Fibroblast of the conjunctiva (primary cell): ENCODE results near the gene LAP3.
A peak's percentile ranks its signal among the peaks of the same experiment; 100 is the strongest.
"Not testable (repeated sequence)": the region's sequence is repeated elsewhere in the genome, so short reads cannot be mapped to it uniquely, and the experiment has no call there.

Experiments
- DNase-seq: peaks from one replicate; pipeline ENCODE4 v3.0.0-alpha.2; 2010; ENCODE audit warnings: low read depth

Gene LAP3

DNA sequence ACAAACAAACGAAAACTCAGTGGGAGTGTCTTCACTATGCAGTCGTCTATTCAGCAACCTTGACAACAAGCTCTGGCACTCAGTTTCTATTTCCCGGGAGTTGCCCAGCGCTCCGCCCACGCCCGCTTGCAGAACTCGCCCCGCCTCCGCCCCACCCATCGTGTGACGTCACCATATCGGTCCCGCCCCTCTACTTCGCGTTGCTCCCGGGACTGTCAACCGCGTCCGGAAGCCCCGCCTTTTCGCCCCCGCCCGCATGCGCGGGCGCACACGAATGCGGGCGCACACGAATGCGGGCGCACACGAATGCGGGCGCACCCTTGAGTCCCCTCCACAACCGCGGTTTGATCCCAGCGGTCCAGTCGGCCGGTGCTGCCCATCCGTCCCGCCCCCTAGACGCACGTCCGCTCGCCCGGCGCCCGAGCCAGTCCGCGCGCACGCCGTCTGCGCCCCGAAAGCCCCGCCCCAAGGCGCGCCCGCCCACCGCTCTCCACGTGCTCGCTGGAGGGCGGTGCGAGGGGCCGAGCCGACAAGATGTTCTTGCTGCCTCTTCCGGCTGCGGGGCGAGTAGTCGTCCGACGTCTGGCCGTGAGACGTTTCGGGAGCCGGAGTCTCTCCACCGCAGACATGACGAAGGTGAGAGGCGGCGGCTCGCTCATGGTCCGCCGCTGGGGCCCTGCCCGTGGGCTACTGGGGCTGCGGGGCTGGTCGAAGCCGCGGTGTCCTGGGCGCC is at the start of gene LAP3:
Gene LAP3, plus strand, starts transcription at position 267 of the 733 bp plus-strand sequence. Its CDS starts 268 bp downstream, at position 535.
- DNase-seq: peak; percentile 94

DNA sequence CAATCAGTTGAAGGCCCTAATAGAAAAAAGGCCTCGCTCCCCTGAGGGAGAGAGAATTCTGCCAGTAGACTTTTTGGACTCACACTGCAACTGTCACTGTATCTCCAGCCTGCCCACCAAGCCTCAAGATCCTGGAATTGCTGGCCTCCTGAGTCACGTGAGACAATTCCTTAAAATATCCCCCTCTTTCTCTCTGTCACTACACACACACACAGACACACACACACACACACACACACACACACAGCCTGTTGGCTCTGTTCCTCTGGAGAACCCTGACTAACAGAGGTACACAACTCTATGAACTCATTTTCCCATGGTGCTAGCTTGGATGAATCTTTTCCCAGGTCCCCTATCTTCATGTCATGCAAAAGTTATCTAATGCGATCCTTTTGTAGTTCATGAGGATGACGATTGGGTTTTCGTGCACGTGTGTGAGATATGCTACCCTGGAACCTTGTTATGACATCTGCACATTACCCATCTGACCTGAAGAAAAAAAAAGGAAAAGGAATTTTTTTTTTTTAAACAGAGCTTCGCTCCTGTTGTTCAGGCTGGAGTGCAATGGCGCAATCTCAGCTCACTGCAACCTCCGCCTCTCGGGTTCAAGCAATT is 48.3 kb upstream of the LAP3 start:
- DNase-seq: no peak

GRCh38 chr4:17531538-17532285 is 45.3 kb upstream of the LAP3 start:
- no peak for DNase-seq

GRCh38 chr4:17534705-17535104 is 42.3 kb upstream of the LAP3 start:
- no peak for DNase-seq

GRCh38 chr4:17535242-17535641 is 41.8 kb upstream of the LAP3 start:
- no peak for DNase-seq

- DNase-seq: no peak
These were observed 41.1 kb upstream of the LAP3 start for GRCh38 chr4:17535906-17536305.

- not testable (repeated sequence) for DNase-seq
These were observed 39.9 kb upstream of the LAP3 start for GRCh38 chr4:17537060-17537459.

DNA sequence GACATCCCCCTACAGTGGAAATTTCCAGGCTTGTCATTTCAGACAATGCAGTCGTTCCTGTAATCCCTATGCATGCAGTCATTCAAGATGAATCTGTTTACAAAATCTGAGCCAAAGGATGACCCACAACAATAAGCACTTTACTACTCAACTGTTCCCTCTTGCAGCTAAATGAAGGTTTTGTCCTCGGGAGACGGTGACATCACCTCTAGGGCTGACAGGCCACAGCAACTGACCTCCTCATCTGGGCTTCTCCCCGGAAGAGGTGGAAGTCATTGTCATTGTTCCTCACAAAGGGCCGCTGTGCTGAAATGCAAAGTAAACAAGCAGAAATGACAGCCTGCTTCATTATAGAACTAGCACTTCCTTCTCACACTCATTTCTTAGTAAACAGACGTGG is 32.8 kb upstream of the LAP3 start:
- DNase-seq: no peak

GRCh38 chr4:17544831-17545234 is 32.2 kb upstream of the LAP3 start:
- DNase-seq: no peak

GRCh38 chr4:17545374-17546140 is 31.4 kb upstream of the LAP3 start:
- DNase-seq: no peak

GRCh38 chr4:17546222-17546621 is 30.8 kb upstream of the LAP3 start:
- DNase-seq: no peak

- DNase-seq: no peak
These were observed 30.3 kb upstream of the LAP3 start for GRCh38 chr4:17546678-17547077.

DNA sequence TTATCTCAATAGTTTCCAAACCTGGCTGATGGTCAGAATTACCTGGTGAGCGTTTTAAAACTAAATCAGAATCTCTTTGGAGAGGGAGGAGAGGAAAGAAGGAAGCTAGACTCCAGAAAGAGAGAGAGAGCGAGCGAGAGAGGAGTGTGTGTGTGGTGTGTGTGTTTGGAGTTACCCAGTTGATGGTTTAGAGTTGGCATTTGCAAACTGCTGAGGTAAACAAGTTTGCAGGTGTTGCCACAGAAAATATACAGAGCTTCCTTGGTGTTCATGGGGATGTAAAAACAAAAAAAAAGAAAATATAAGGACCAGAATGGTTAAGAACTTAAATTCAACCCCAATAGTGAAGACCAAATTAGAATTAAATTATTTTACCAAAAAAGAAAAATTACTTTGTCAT is 26.4 kb upstream of the LAP3 start:
- no peak for DNase-seq

- no peak for DNase-seq
These were observed 24.6 kb upstream of the LAP3 start for GRCh38 chr4:17552427-17552826.

DNA sequence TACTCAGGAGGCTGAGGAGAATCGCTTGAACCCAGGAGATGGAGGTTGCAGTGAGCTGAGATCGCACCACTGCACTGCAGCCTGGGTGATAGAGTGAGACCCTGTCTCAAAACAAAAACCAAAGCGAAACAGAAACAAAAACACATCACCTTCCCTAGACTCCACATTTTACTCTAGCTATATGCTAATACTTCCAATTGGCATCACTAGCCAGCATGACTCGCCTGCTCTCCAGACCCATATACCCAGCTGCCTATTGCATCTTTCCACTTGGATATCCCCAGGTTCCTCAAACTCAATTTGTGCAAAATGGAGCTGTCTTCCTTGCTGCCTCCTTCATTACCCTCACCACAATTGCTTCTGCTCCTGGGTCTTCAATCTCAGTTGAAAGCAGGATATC is 22.4 kb upstream of the LAP3 start:
- no peak for DNase-seq

- no peak for DNase-seq
These were observed 20.5 kb upstream of the LAP3 start for GRCh38 chr4:17556498-17556897.

DNA sequence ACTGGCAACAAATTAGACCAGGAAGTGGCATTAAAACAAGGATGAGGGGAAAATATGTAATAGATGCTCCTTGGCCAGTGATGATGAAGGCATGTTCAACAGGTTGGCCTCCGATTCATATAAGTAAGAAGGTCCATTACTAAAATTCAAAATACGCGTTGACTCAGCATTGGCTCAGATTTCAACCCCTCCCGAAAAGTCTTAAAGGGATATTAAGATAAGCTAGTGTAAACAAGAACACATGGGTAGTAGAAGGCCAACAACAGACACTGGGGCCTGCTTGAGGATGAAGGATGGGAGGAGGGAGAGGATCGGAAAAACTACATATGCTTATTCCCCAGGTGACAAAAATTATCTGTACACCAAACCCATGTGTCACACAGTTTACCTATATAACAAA is 19.1 kb upstream of the LAP3 start:
- no peak for DNase-seq

- no peak for DNase-seq
These were observed 17.9 kb upstream of the LAP3 start for GRCh38 chr4:17558941-17559708.

- no peak for DNase-seq
These were observed 17.3 kb upstream of the LAP3 start for GRCh38 chr4:17559709-17560048.

GRCh38 chr4:17560065-17560673 is 16.8 kb upstream of the LAP3 start:
- DNase-seq: no peak

DNA sequence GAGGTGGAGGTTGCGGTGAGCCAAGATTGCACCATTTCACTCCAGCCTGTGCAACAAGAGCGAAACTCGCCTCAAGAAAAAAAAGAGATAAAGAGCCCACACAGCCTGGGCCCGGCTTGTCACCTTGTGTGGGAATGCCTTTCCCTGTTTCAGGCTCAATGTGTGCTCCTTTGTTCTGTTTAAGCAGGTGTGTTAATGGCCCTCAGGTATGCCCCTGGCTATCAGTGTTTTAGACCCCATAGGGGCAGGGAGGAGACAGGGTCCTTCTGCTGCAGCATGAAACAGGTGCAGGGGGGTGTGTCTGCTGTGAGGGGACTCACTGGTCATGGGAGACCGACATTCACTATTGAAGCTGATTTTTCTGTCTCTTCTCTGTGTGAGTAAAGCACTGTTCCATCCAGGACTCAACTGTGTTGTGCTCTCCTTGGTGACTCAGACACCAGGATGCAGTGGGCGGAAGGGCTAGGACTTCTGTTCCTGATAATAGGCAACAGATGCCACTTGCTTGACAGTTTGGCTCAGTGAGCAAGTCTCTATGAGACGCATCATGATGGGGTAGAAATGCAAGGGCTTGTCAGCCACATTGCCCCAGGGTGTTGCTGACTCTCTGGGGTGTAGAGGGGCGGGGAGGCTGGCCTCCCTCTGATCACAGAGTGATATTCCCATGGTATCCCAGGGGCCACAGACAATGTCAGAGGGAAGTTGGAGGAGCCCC is 15.6 kb upstream of the LAP3 start:
- peak; percentile 43 for DNase-seq
